Measurements from ENCODE around the gene FAM78B. TPM values are rescaled to one million over a fixed set of nuclear protein-coding genes. Genes with fewer than 3 reads are reported as not detected.

FAM78B gene
- total and polyA plus RNA-seq, 10 of the 15 experiments (the other 5 are each of a cell fraction or from before 2014, with no cell fraction given) = 0.10 to 4.9 (median 1.6) TPM

- WGBS (ENCODE audit: insufficient coverage, insufficient replicate concordance, low lambda C conversion rate, missing lambda C conversion rate) = 0% methylated on average over 1 of the region's 1 CpG
- no peaks in the 10 kb centered on the region for H3K4me1 ChIP-seq (ENCODE audit: control insufficient read depth, insufficient read depth, low read length)
- intact Hi-C loops (cut with micrococcal nuclease; ENCODE audit: unreplicated experiment) = no loop called here
- no peak overlapping the region for H2AFZ ChIP-seq (ENCODE audit: control insufficient read depth, low read depth, low read length)
- TF ChIP-seq HDAC2 (IDR thresholded peaks at IDR 0.05) (no peak), SP1 (IDR thresholded peaks at IDR 0.05; ENCODE audit: low read depth, low read length) (no peak), NR2C2 (IDR thresholded peaks at IDR 0.05; ENCODE audit: borderline replicate concordance, control insufficient read depth, insufficient read length, low read depth) (no peak), YY1 (IDR thresholded peaks at IDR 0.05; ENCODE audit: low read depth, low read length) (no peak), ZBTB40 (IDR thresholded peaks at IDR 0.05; ENCODE audit: borderline replicate concordance) (no peak), ZNF217 (IDR thresholded peaks at IDR 0.05) (no peak), ASH2L (IDR thresholded peaks at IDR 0.05; ENCODE audit: borderline replicate concordance, low read depth) (no peak), USF1 (IDR thresholded peaks at IDR 0.05; ENCODE audit: borderline replicate concordance, extremely low read length, insufficient read depth, low read depth, low read length) (no peak)
- H4K20me1 ChIP-seq (ENCODE audit: control insufficient read depth, insufficient read depth) = no peaks in the 10 kb centered on the region
- H3K4me3 ChIP-seq = no peak overlapping the region
- no peaks in the 10 kb centered on the region for H3K27me3 ChIP-seq (replicated peaks in 1 of 2; ENCODE audit: control insufficient read depth in 2 of 2, insufficient read depth in 2 of 2, low read length in 1 of 2)
- in situ Hi-C loops (cut with MboI) = no loop called here
- RAD21 ChIA-PET (ENCODE audit: unreplicated experiment) = interaction anchor here (4.8 kb wide), 1 partner anchor 14 kb away, joined by 32 read pairs; no protein-coding TSS in a partner anchor
- no peaks in the 10 kb centered on the region for H3K79me2 ChIP-seq (ENCODE audit: control insufficient read depth, insufficient read depth, low read length)
- POLR2A ChIA-PET = interaction anchor here (0.6 to 3.0 kb wide), 2 partner anchors 14 to 1780 kb away, joined by 3 to 10 read pairs; no protein-coding TSS in a partner anchor
- no peak overlapping the region for H3K9ac ChIP-seq (ENCODE audit: control insufficient read depth, insufficient read depth, low read length)
- SMC1A ChIA-PET (ENCODE audit: uncharacterized antibody, unreplicated experiment) = interaction anchor here (3.1 kb wide), 1 partner anchor 14 kb away, joined by 22 read pairs; no protein-coding TSS in a partner anchor
- H3K36me3 ChIP-seq (ENCODE audit: control insufficient read depth in 2 of 2, insufficient read depth in 2 of 2, low read length in 1 of 2) = no peaks in the 10 kb centered on the region
- no peaks in the 10 kb centered on the region for H3K9me3 ChIP-seq (replicated peaks; ENCODE audit: control insufficient read depth, insufficient read depth, low read length)
- ATAC-seq (no peak), FAIRE-seq (no peak), DNase-seq (ENCODE audit: low read depth, low spot score) (no peak)
- H3K27ac ChIP-seq (ENCODE audit: control insufficient read depth, insufficient read depth) = no peak overlapping the region
- BruUV-seq (replicated peaks) = no TSS peak
- CTCF ChIA-PET = interaction anchor here (3.0 kb wide), 1 partner anchor 14 kb away, joined by 13 read pairs; no protein-coding TSS in a partner anchor
- H3K4me2 ChIP-seq (ENCODE audit: control insufficient read depth, insufficient read depth) = no peak overlapping the region
These were observed 17.2 kb upstream of the FAM78B start for GRCh38 chr1:166184012-166184411.

All from GM12878 (cell line).